GM19452 (cell line): Measurements from ENCODE around the gene PRELID3B.

Experiments
- ATAC-seq: cut with Tn5 transposase; IDR thresholded peaks from one replicate; pipeline ENCODE4 v1.9.1; 2021; ENCODE audit not compliant: unreplicated experiment

PRELID3B gene

DNA sequence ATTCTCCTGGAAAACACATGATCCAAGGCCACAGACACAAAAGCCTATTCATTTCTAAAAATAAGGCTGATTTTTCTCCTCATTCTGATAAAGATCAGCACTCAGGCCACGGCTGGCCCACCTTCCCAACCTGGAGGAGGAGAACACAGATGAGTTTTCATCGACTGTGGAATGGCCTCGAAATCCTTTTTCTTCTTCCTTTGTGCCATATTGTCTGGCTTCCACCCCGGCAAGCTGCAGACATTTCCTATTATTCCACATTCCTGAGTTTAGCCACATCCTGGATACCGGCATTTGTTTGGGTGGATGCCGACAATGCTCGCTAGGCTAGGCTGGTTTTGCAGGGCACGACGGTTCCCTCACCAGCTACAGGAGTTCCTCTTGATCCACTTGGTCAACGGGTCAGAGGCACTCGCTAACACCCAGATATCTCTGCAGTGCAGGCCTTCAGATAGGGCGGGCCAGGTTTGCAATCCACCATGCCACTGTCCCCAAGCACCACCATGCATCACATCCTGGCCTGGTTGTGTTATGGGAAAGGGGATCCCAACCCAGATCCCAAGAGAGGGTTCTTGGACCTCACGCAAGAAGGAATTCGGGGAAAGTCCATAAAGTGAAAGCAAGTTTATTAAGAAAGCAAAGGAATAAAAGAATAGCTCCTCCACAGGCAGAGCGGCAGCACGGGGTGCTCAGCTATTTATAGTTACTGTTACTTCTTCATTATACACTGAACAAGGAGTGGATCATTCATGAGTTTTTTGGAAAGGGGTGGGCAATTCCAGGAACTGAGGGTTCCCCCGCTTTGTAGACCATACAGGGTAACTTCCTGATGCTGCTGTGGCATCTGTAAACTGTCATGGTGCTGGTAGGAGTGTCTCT lies 31.4 kb downstream of the PRELID3B start:
- no peak for ATAC-seq

DNA sequence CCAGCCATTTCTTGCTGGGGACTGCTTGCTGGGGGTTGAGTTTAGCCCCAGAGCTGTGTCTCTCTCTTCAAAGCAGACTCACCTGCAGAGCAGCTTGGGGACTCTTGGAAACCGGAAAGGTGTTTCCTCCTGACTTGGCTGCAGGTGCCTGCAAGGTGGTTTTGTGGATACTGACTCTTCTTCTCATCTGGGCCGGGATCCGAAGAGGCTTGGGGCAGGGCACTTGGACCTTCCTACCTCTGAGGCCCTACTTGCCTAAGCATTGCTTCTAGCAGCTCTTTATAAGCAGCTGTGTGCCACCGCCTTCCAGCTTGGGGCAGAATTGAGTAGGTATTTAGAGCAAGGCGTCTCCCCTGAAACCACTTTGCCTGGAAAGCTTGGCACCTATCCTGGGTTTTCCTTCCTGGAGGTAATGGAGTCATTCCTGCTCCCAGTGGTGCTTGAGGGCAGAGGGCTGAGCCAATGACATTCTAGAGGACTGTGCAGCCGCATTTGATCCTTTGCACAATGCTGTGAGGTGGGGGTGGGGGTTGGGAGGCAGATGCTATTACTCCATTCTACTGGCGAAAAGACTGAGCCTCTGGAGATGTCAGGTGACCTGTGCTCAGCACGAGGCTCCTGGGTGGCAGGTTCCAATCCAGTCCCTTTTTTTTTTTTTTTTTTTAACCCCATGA lies 32.1 kb downstream of the PRELID3B start:
- ATAC-seq: no peak

DNA sequence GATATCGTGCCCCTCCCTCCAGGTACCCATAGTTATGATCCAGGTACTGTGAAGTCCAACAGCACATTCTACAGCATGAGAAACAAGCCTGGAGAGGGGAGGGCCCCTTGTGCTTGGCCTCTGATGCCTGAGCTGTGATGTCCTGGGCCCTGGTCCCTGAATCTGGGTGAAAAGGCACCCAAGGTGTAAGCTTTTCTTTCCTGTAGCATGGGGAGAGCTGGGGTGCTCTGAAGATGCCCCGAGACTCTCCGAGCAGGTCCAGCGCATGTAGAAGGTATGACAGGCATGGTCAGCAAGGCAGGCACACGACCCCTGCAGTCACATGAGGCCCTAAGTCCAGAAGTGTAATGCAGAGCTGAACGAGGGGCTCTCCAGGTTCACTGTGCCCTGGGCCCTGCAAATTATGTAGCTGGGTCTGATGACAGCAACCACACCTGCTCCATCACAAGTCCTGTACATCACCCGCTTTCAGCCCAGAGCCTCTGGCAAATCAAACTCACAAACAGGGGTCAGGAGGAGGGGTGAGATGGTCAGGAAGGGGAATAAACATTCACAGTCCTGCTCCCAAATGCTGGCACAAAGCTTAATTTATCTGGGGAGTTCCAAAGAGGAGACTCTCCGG lies 33.8 kb downstream of the PRELID3B start:
- no peak for ATAC-seq

DNA sequence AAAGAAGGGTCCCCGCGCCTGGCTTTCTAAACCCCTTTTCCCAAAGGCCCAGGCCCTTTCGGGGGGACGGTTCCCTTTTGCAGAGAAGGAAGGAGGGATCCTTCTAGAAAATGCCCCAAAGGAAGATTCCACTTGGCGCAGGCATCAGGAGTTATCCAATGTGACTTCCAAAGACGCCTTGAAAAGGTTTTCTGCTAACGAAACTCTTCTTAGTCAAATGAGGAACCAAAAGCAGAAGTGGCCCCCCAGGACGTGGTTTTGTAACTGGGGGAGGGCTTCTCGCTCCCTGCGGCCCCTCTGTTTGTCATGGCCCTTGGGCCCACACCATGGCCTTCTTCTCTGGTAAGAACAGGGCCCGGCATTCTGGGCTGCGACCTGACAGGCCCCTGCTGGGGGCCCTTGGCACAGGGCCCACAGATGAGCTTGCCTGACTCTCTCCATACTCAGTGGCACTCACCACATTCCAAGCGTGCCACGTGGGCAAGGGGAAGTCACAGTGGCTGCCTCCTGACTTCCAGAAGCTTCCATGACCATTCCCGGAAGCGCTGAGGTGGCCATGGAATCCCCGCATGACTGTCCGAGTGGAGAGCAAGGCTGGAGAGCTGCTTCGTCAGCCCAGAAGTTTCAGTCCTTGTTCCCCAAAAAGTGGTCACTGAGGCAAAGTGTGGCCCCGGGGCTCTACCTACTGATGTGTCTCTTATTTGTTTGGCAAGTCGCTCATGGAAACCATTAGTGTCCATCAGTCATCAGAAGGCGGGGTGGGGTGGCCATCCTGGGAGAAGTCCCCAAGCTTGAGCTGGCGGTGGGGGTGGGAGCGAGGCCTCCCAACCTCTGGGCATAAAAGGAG lies 34.7 kb downstream of the PRELID3B start:
- peak; percentile 33 for ATAC-seq

DNA sequence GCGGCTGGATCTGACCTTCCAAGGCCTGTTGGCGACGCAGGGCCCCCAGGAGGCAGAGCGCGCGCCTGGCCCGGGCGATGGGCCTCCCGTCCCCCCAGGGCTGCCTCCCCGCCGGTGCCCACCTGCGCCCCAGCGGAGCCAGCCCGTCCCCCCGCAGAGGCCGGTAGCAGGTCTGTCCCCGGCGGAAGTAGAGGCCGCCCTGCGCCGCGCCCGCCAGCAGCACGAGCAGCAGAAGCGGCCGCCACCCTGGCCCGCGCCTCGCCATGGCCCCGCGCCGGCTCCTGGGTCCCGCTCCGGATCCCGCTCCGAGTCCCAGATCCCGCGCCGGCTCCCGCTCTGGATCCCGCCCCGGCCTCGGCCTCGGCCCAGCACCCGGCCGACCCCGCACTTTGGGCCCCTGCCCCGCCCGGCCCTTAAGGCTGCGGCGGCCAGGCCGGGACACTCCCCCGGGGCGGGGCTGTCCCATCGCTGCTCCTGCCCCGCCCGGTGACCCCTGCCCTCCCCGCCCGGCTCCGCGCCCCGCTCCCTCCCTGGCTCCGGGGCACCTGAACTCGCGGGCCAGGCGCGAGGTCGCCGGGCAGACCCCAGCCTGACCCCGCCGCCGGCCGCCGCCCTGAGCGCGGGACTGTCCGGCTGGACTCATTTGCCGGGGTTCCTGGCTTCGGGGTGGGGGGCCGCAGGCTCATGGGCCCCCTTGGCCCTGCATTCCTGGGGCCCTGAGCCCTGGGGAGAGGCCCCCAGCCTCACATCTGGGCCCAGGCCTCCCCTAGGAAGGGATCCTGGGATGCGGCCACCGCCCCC lies 35.5 kb downstream of the PRELID3B start, which contains the start of gene CTSZ:
Gene CTSZ, minus strand, starts transcription at position 391 of the 801 bp plus-strand sequence. Its CDS starts 126 bp downstream, at position 265.
- no peak for ATAC-seq

DNA sequence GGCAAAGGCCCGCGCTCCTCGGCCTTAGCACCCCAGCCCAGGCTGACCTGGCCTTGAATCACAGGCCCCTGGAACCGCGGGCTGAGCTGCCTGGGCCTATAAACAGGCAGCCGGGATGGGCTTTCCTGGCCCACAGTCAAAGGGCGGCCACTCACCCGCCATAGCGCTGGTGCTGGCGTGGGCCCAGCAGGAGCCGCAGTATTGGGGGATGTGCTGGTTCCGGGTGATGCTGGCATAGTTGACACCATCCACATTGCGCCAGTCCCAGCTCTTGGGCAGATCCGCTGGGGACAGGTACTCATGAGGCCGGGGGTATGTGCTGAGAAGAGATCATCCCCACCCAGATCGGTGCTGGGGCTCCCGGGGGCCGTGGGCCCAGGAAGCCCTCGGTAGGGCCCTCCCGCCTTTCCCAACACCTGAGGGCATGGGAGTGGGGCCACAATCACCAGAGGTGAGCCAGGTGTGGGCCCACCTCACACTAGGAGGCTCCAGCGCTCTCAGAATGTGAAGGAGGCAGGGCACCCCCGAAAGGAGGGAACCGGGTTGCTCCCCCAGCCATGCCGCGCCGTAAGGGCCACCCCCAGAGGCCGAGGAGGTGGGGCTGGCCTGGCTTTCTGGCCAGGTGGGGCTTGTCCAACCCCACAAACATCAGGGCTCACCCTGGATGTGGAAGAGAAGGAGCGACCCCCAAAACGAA lies 36.3 kb downstream of the PRELID3B start:
- no peak for ATAC-seq

DNA sequence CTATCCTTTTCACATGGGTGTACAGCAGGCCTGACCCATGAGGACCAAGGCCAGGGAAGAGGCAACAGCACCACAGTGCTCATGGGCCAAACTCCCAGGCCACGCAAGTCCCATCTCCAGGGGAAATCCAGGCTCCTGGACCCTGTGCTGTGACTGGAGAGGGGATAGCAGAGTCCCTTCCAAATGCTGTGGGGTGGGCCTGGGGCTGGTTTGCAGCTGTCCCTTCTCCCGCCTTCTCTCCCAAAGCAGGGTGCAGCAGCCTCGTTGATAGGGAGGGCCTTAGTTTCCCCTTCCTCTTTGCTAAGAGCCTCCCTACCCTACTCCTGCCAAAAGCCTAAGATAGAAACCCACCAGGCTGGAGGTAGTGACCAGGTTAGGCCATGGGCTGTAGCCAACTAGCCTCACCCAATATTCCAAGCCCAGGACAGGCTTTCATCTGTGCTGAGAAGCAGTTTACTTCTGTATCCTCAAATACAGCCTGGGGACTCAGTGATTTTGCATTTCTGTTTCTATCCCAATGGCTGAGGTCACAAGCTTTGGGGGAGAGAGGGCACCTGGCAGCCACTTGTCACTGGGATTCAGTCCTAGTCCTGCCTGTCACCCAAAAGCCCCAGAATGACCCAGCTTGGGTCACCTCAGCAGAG lies 36.9 kb downstream of the PRELID3B start:
- no peak for ATAC-seq

DNA sequence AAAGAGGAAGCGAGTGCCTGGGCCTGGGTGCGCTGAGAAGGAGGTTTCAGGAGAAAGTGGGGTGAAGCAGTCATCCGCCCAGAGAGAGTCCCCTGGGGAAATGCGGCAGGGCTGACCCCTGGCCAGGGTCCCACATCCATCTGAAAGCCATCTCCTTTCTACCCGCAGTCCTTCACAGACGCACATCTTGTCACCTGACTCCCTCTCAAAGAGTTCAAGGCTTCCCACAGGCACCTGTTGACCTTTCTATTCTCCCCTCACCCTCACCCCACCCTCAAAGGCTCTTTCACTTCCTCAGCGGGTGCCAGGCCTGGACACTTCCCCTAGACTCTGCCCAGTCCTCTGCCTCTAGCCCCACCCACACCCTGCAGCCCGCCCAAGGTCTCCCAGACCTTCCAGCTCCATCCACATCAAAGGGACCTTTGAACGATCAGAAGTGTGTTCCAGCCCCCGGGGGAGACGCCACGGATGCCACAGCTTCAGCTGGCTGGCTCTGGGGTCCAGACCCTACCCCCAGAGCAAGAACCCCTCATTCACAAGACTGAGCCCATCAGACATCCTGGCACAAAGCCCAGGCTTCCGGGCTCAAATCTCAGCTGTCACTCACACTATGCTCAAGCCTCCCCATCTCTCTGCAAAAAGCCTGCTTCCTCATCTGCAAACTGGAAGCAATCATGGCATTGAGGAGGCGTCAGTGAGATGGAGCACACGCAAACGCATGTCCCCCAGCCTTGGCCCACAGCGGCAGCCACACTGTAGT lies 37.6 kb downstream of the PRELID3B start:
- peak; percentile 67 for ATAC-seq

DNA sequence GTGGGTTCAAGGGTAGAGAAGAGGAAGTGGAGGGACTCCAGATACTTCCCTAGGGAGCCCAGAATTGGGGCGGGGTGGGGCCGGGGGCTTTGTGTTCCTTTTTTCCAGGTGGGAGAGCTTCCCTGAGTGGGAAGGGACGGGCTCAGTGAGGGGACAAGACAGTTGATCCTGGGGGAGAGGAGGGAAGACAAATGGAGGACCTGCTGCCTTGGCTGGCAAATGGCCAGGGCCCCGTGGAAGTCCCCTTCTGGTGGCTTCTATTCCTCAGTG lies 38.2 kb downstream of the PRELID3B start:
- no peak for ATAC-seq

DNA sequence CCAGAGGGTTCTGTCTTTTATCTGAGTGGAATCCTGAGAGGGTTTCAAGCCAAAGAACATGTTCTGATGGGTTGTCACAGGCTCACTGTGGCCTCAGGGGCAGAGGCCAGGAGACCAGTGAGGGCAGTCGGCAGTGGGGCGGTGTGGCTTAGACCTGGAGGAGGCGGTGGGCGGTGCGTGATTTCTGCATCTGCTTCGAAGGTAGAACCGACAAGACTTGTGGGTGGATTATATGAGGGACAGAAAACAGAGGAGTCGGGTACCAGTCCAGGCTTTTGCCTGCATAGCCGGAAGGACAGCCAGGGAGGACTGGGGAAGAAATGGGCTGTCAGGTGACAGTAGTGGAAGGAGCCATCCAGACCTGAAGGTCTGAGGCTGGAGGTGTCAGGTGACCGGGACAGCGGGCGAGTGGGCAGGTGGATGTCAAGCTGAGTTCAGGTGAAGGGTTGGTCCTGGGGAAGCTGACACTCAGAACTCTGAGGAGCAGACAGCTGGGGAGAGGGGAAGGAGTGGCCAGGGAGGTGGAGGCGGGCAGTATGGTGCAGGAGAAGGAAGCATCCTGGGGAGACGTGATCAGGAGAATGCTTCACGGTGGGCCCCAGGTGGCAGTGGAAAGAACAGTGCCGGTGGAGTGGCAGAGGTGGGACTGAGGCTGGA lies 38.6 kb downstream of the PRELID3B start:
- no peak for ATAC-seq

DNA sequence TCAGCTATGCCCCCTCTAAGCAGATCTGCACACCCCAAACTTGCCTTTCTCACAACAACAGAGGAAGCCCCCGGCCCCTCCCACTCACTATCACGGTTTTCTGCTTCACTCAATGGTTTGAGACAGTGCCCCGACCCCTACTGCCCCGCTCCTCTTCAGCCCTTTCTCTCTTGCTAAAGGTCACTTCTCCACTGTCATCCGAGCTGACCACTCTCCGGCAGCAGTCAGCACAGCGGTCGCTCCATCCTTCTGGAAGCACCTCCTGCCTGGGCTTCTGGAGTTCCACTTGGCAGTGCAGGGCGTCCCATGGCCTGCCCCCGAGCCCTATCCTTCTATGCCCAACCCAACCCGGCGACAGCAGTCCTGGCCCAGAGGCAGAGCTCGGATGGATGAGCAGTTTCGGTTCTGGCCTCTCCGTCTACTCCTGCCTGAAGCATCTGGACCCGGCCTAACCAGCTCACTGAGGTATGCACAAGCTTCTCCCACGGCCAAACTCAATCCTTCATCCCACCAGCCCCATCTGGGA lies 39.6 kb downstream of the PRELID3B start:
- ATAC-seq: no peak

DNA sequence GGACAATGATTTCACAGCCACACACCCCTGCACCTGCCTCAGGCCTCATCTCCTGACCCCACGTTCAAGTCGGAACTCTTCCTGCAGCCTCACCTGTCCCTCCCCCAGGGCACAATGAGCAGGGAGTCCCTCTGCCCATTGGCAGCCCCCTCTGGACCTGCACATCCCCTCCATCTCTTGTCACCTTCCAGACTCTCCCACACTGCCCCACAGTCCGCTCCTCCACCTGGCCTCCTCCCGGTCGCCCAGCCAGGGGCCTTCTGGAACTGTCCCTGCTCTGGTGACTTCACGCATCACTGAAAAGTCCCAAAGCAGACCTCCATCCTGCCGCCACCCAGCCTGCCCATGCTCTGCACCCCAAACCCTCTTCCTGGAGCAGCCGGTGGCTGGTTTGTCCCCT lies 40.2 kb downstream of the PRELID3B start:
- no peak for ATAC-seq

DNA sequence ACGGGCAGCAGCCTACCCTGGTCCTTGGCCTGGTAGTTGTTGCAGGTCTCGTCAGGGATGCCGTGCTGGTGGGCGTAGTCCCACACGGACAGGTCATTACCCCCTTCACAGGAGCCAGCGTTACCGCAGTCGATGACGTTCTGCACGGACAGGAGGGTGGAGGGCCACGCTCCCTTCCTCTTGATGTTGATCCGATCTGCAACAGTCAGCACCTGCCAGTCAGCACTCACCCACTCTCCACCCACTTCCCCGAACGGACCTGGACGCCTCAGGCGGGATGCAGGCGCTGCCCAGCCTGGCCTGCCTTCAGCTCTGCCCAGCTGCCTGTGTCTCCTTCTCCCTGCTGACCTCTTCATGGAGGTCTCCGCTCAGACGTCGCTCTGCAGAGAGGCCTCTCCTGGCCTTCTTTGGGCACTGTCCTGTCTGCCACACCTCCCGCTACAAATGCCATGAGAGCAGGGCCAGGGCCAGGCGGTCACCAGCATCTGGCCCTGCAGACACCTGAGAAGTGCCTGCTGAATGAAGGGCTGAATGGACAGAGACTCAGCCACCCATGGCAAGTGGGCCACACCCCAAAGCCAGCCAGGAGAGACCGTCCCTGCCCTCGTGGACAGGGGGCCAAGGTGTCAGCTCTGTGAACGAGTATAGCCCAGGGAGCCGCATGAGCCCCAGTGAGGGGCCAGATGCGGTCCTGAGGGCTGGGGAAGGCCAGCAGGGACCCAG lies 41.0 kb downstream of the PRELID3B start:
- no peak for ATAC-seq

DNA sequence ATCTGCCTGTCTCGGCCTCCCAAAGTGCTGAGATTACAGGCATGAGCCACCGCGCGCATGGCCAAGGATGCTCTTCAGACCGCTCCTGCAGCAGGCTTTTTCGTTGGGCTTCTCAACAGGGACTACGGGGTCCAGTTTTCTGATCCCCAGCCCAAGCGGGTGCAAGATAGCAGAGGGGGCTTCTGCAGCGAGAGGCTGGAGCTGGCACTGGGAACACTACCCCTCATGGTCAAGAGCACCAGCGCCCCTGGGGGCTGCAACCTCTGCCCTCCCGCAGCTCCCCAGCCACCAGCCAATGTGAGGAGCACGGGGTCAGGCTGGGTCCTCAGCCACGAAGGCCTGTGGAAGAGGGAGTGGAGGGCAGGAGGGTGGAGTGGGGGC lies 41.5 kb downstream of the PRELID3B start:
- no peak for ATAC-seq

DNA sequence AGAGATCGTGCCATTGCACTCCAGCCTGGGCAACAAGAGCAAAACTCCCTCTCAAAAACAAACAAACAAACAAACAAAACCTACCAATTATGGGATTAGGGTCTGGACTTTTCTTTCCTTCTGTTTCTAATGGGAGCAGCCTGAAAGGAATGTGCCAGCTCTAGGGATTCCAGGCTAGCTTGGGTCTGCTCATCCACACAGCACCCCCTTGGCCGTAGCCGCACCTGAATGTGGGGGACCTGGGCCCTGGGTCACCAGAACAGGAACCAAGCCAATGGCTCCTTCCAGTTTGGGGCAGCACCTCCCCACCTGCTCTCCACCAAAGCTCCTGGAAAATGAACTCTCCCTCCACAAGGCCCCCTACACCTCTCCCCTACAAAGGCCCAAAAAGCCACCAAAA lies 42.3 kb downstream of the PRELID3B start:
- no peak for ATAC-seq

DNA sequence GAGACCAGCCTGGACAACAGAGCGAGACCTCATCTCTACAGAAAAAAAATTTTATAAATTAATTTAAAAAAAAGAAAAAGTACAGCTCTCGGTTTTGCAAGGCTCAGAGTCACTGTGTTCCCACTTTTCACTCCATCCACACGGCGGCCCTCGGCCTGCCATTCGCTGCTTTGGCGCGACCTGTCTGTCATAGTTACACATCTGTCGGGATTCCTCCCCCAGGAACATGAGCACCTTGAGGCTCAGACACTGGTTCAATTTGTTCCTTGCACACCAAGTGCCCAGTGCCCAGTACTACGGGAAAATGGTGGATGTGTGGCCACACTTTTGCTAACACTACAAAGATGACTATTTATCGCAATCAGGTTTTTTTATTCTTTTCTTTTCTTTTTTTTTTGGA lies 43.9 kb downstream of the PRELID3B start:
- no peak for ATAC-seq

DNA sequence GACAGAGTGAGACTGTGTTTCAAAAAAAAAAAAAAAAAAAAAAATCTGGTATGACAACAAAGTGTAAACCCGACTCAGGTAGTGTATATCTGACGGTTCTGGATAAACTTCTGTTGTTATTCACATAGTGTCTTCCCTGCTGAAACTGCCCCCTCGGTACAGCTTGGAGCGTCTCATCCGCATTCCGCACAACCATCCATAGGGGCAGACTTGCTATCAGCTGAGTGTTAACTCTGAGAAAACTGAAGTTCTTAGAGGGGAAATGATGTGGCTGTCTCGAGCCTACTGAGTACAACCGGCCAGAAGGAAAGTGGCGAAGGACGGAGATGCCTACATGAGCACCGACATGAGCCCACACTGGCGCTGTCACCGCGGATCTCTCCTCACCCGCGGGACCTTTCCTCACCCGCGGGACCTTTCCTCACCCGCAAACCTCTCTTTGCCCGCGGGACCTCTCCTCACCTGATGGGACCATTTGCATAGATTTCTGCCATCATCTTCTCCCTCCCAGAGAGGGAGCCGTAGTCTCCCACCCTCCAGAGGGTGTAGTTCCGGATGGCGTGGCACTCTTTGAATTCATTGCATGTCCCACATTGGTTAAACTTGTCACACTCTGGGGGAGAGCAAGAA lies 45.3 kb downstream of the PRELID3B start:
- no peak for ATAC-seq
